GM12878 (cell line): ENCODE measurements around the gene HHAT. TPM values are rescaled to one million over a fixed set of nuclear protein-coding genes. Genes with fewer than 3 reads are reported as not detected.

Experiments
- ATAC-seq: fragments of 200-7000 bp; cut with Tn5 transposase; 3 replicates; pipeline ENCODE4 v1.9.1; 2020; ENCODE audit warnings: mild to moderate bottlenecking, moderate library complexity
- BruUV-seq: library from RNA; stranded (reverse); fragments of 400-500 nt; replicated peaks from 2 replicates; lab custom pipeline; 2021; lab: Mats Ljungman, UMichigan
- CTCF ChIA-PET: fragments of 300-600 bp; sonication (Branson Sonifier 250); formaldehyde crosslinking; extraction: SDS; loops from one replicate; lab custom pipeline; 2021; ENCODE audit warnings: inconsistent platforms; lab: Yijun Ruan, JAX
- POLR2A ChIA-PET: fragments of 350-600 bp; formaldehyde crosslinking; extraction: SDS; loops from one replicate; lab custom pipeline; 2021; ENCODE audit warnings: inconsistent platforms; lab: Charles Lee
- RAD21 ChIA-PET: fragments of 300-600 bp; sonication (Branson Sonifier 250); formaldehyde crosslinking; loops from one replicate; lab custom pipeline; 2023; ENCODE audit warnings: antibody characterized with exemption; ENCODE audit not compliant: unreplicated experiment; lab: Charles Lee
- SMC1A ChIA-PET: fragments of 300-600 bp; sonication (Branson Sonifier 250); formaldehyde crosslinking; loops from one replicate; lab custom pipeline; 2023; ENCODE audit not compliant: unreplicated experiment, uncharacterized antibody; lab: Charles Lee
- DNase-seq: peaks from one replicate; pipeline ENCODE4 v3.0.0-alpha.2; 2011; ENCODE audit warnings: low read depth, low spot score
- FAIRE-seq: peaks from 3 replicates; lab custom pipeline; 2011; peaks lifted over from hg19 to GRCh38; lab: Jason Lieb, UNC
- H2AFZ ChIP-seq: 2 replicates; pipeline ENCODE4 v1.6.0; 2011; ENCODE audit warnings: low read depth, low read length, control low read depth; ENCODE audit not compliant: control insufficient read depth
- H3K27ac ChIP-seq: 2 replicates; pipeline ENCODE4 v1.5.1; 2011; ENCODE audit warnings: control low read depth; ENCODE audit not compliant: control insufficient read depth, insufficient read depth
- H3K27me3 ChIP-seq, 2 experiments: replicated peaks in 1 of 2; 2 replicates each; pipeline versions ENCODE4 v1.6.0 to v1.6.1; 2011; ENCODE audit warnings: low read length in 1 of 2; ENCODE audit not compliant: control insufficient read depth in 2 of 2, insufficient read depth in 2 of 2
- H3K36me3 ChIP-seq, 2 experiments: 2 replicates each; pipeline ENCODE4 v1.5.1; 2011; ENCODE audit warnings: low read length in 1 of 2; ENCODE audit not compliant: control insufficient read depth in 2 of 2, insufficient read depth in 2 of 2
- H3K4me1 ChIP-seq: 2 replicates; pipeline ENCODE4 v1.6.1; 2011; ENCODE audit warnings: mild to moderate bottlenecking, low read length, moderate library complexity, mixed read lengths; ENCODE audit not compliant: control insufficient read depth, insufficient read depth
- H3K4me2 ChIP-seq: 2 replicates; pipeline ENCODE4 v1.6.0; 2011; ENCODE audit warnings: control low read depth; ENCODE audit not compliant: control insufficient read depth, insufficient read depth
- H3K4me3 ChIP-seq: fragments of 200-600 bp; sonication (generic); 2 replicates; pipeline ENCODE4 v1.5.1; 2016
- H3K79me2 ChIP-seq: 2 replicates; pipeline ENCODE4 v1.6.0; 2011; ENCODE audit warnings: low read length; ENCODE audit not compliant: control insufficient read depth, insufficient read depth
- H3K9ac ChIP-seq: 2 replicates; pipeline ENCODE4 v1.8.0; 2011; ENCODE audit warnings: low read length, control low read depth, mixed read lengths; ENCODE audit not compliant: control insufficient read depth, insufficient read depth
- H3K9me3 ChIP-seq: replicated peaks from 3 replicates; pipeline ENCODE4 v1.5.1; 2011; ENCODE audit warnings: mild to moderate bottlenecking, low read length; ENCODE audit not compliant: control insufficient read depth, insufficient read depth
- H4K20me1 ChIP-seq: 2 replicates; pipeline ENCODE4 v1.6.0; 2011; ENCODE audit not compliant: control insufficient read depth, insufficient read depth
- BMI1 ChIP-seq: fragments of 450-650 bp; IDR thresholded peaks from 2 replicates; pipeline ENCODE4 v1.6.1; 2016; ENCODE audit warnings: mild to moderate bottlenecking, moderate library complexity, borderline replicate concordance
- EGR1 ChIP-seq, 2 experiments: IDR thresholded peaks; 1 replicate in 1 of 2; 2 replicates in 1 of 2; pipeline ENCODE4 v1.6.1; 2011 to 2012; ENCODE audit warnings: low read depth in 2 of 2, low read length in 2 of 2, borderline replicate concordance in 1 of 2, mild to moderate bottlenecking in 1 of 2, moderate library complexity in 1 of 2
- ELK1 ChIP-seq: IDR thresholded peaks from 2 replicates; pipeline ENCODE4 v1.6.1; 2012; ENCODE audit warnings: low read depth, low read length, improper control_type of control experiment
- EP300 ChIP-seq, 2 experiments: fragments of 150-350 bp in 1 of 2; IDR thresholded peaks; 2 replicates each; pipeline ENCODE4 v1.6.1; 2011 to 2012; ENCODE audit warnings: low read depth in 2 of 2, low read length in 2 of 2, borderline replicate concordance in 1 of 2, improper control_type of control experiment in 1 of 2, inconsistent platforms in 1 of 2; ENCODE audit not compliant: control insufficient read depth in 1 of 2
- GABPA ChIP-seq: IDR thresholded peaks from 2 replicates; pipeline ENCODE4 v1.6.1; 2014; ENCODE audit warnings: antibody characterized with exemption, low read depth, mild to moderate bottlenecking, inconsistent platforms
- HDAC2 ChIP-seq: fragments of 200-600 bp; sonication (generic); IDR thresholded peaks from 2 replicates; pipeline ENCODE4 v1.6.1; 2017
- IRF3 ChIP-seq: fragments of 450-650 bp; IDR thresholded peaks from 2 replicates; pipeline ENCODE4 v1.6.1; 2014; ENCODE audit warnings: mild to moderate bottlenecking
- KAT2A ChIP-seq: conservative IDR thresholded peaks from 2 replicates; pipeline ENCODE4 v1.6.1; 2011; ENCODE audit warnings: low read depth, low read length; ENCODE audit not compliant: control insufficient read depth
- MEF2B ChIP-seq: fragments of 450-650 bp; IDR thresholded peaks from 2 replicates; pipeline ENCODE4 v1.6.1; 2018; ENCODE audit warnings: mild to moderate bottlenecking, moderate library complexity; ENCODE audit not compliant: partially characterized antibody, poor library complexity, severe bottlenecking
- MTA3 ChIP-seq: IDR thresholded peaks from 2 replicates; pipeline ENCODE4 v1.6.1; 2012; ENCODE audit warnings: low read length, inconsistent platforms, borderline replicate concordance
- MXI1 ChIP-seq: fragments of 150-350 bp; IDR thresholded peaks from 2 replicates; pipeline ENCODE4 v1.6.1; 2011; ENCODE audit warnings: low read depth, mild to moderate bottlenecking, inconsistent platforms, low read length, improper control_type of control experiment
- NBN ChIP-seq: fragments of 450-650 bp; IDR thresholded peaks from 2 replicates; pipeline ENCODE4 v1.6.1; 2016
- NFIC ChIP-seq: IDR thresholded peaks from 2 replicates; pipeline ENCODE4 v1.6.1; 2012; ENCODE audit warnings: low read depth, mild to moderate bottlenecking, inconsistent platforms, low read length, moderate library complexity
- NFXL1 ChIP-seq: fragments of 450-650 bp; IDR thresholded peaks from 2 replicates; pipeline ENCODE4 v1.6.1; 2017; ENCODE audit warnings: antibody characterized with exemption, mild to moderate bottlenecking, borderline replicate concordance
- SMAD1 ChIP-seq: fragments of 450-650 bp; IDR thresholded peaks from 2 replicates; pipeline ENCODE4 v1.6.1; 2018; ENCODE audit warnings: mild to moderate bottlenecking, low read depth; ENCODE audit not compliant: partially characterized antibody
- SP1 ChIP-seq: IDR thresholded peaks from one replicate; pipeline ENCODE4 v1.6.1; 2011; ENCODE audit warnings: low read depth, low read length
- TCF3 ChIP-seq: IDR thresholded peaks from 2 replicates; pipeline ENCODE4 v1.6.1; 2012; ENCODE audit warnings: low read depth, mild to moderate bottlenecking, low read length, borderline replicate concordance; ENCODE audit not compliant: insufficient read depth
- TCF7 ChIP-seq: IDR thresholded peaks from 2 replicates; pipeline ENCODE4 v1.6.1; 2014; ENCODE audit warnings: antibody characterized with exemption, borderline replicate concordance
- USF1 ChIP-seq: IDR thresholded peaks from 2 replicates; pipeline ENCODE4 v1.6.1; 2011; ENCODE audit warnings: borderline replicate concordance, low read depth, mild to moderate bottlenecking, moderate library complexity, mixed read lengths, low read length; ENCODE audit not compliant: insufficient read depth; ENCODE audit errors: extremely low read length
- WGBS: methylation state at CpG from one replicate; pipeline ENCODE4 v1.1.6; 2016; ENCODE audit warnings: low lambda C conversion rate; ENCODE audit not compliant: insufficient replicate concordance, insufficient coverage; ENCODE audit errors: missing lambda C conversion rate; 5-methylcytosine and 5-hydroxymethylcytosine counted together
- in situ Hi-C: fragments of 300-500 bp; cut with MboI; formaldehyde crosslinking; loops from 9 replicates; pipeline ENCODE4 v1.14.3; 2018; ENCODE audit warnings: mixed read lengths
- intact Hi-C: fragments of 100-400 bp; cut with micrococcal nuclease; formaldehyde crosslinking; loops from one replicate; pipeline ENCODE4 v1.14.2; 2022; ENCODE audit not compliant: unreplicated experiment
- polyA plus RNA-seq, 11 experiments: library from polyadenylated mRNA; depleted of rRNA in 4 of 11; unstranded in 6 of 11; stranded (reverse) in 5 of 11; fragments of >200 nt; fragmentation: Nextera tagmentation in 4 of 11; fragmentation: Illumina TruSeq in 1 of 11; extraction: Ambion mirVana in 4 of 11; extraction: Trizol in 1 of 11; gene quantifications; 1 replicate in 1 of 11; 2 replicates in 10 of 11; pipeline versions ENCODE4 v1.2.1 to v1.2.3, GENCODE V29; 2011 to 2016; ENCODE audit warnings: inconsistent platforms in 2 of 11, missing spikeins in 2 of 11, low read depth in 1 of 11
- total RNA-seq, 4 experiments: library from RNA; depleted of rRNA in 3 of 4; stranded (reverse); fragments of >200 nt in 3 of 4; fragmentation: Illumina TruSeq in 1 of 4; extraction: Trizol in 1 of 4; gene quantifications; 2 replicates each; pipeline versions ENCODE4 v1.2.1 to v1.2.3, GENCODE V29; 2013 to 2021

The HHAT gene
- total and polyA plus RNA-seq, 10 of the 15 experiments (the other 5 are each of a cell fraction or from before 2014, with no cell fraction given), result 1.2 to 37.6 (median 2.6) TPM

- TF ChIP-seq IRF3, result no peak
- no peak for TF ChIP-seq EGR1 (IDR thresholded peaks at IDR 0.05; ENCODE audit: borderline replicate concordance in 1 of 2, low read depth in 2 of 2, low read length in 2 of 2)
- TF ChIP-seq TCF3, result no peak
These were observed 135.9 kb downstream of the HHAT start (continued) for GRCh38 chr1:210464519-210465039.

GRCh38 chr1:210465150-210465549, 136.4 kb downstream of the HHAT start:
- Histone ChIP-seq H2AFZ (no peak overlapping the region), H3K4me2 (no peak overlapping the region), H3K4me1 (no peaks in the 10 kb centered on the region), H3K79me2 (no peaks in the 10 kb centered on the region), H4K20me1 (no peaks in the 10 kb centered on the region), H3K27me3 (no peaks in the 10 kb centered on the region), H3K9me3 (no peaks in the 10 kb centered on the region), H3K27ac (no peak overlapping the region), H3K9ac (no peak overlapping the region), H3K4me3 (no peak overlapping the region), H3K36me3 (no peaks in the 10 kb centered on the region)
- in situ Hi-C loops, result no loop called here
- FAIRE-seq, result no peak
- CTCF ChIA-PET, result interaction anchor here (1.5 kb wide), 1 partner anchor 17 kb away, joined by 3 read pairs; no protein-coding TSS in a partner anchor
- WGBS, result 20% methylated on average over 3 of the region's 3 CpGs
- intact Hi-C loops, result no loop called here
- POLR2A ChIA-PET, result no interaction called here
- no peak for DNase-seq
- SMC1A ChIA-PET, result interaction anchor here (1.4 kb wide), 1 partner anchor 18 kb away, joined by 4 read pairs; no protein-coding TSS in a partner anchor
- no peak for ATAC-seq
- RAD21 ChIA-PET, result no interaction called here
- BruUV-seq, result no TSS peak
- TF ChIP-seq MXI1, result no peak
- no peak for TF ChIP-seq HDAC2
- no peak for TF ChIP-seq SMAD1
- no peak for TF ChIP-seq USF1
- TF ChIP-seq MEF2B, result no peak
- no peak for TF ChIP-seq NFXL1
- TF ChIP-seq BMI1, result no peak
- TF ChIP-seq ELK1, result no peak
- TF ChIP-seq NBN, result no peak
- no peak for TF ChIP-seq EP300 (IDR thresholded peaks at IDR 0.05; ENCODE audit: borderline replicate concordance in 1 of 2, control insufficient read depth in 1 of 2, low read depth in 2 of 2, low read length in 2 of 2)
- TF ChIP-seq TCF7, result no peak
- no peak for TF ChIP-seq SP1
- TF ChIP-seq MTA3, result no peak
- TF ChIP-seq GABPA, result no peak
- TF ChIP-seq NFIC, result no peak
- no peak for TF ChIP-seq IRF3
- TF ChIP-seq KAT2A, result no peak
